Immature natural killer cell (primary cell): ENCODE measurements around the gene SLC8A1. TPM values are rescaled to one million over a fixed set of nuclear protein-coding genes. Genes with fewer than 3 reads are reported as not detected.

Source experiments
- DNase-seq, 3 donors: peaks; one replicate each; pipeline ENCODE4 v3.0.0; 2022; ENCODE audit warnings: mixed read lengths in 1 of 3
- H3K27ac Mint-ChIP-seq, 6 donors: one replicate each; pipeline ENCODE4 v1.8.0; 2020; ENCODE audit warnings: mixed read lengths in 6 of 6, mild to moderate bottlenecking in 5 of 6, inconsistent platforms in 4 of 6, moderate library complexity in 3 of 6
- H3K27me3 Mint-ChIP-seq, 3 donors: one replicate each; pipeline ENCODE4 v1.8.0; 2020 to 2021; ENCODE audit warnings: low read depth in 3 of 3, mild to moderate bottlenecking in 3 of 3, mixed read lengths in 3 of 3, moderate library complexity in 3 of 3, inconsistent platforms in 1 of 3
- H3K36me3 Mint-ChIP-seq, 3 donors: one replicate each; pipeline ENCODE4 v1.8.0; 2020; ENCODE audit warnings: mixed read lengths in 3 of 3, inconsistent platforms in 2 of 3, mild to moderate bottlenecking in 2 of 3
- H3K4me1 Mint-ChIP-seq, 2 donors: one replicate each; pipeline ENCODE4 v1.8.0; 2020; ENCODE audit warnings: inconsistent platforms in 2 of 2, mild to moderate bottlenecking in 2 of 2, mixed read lengths in 2 of 2, moderate library complexity in 1 of 2
- H3K4me3 Mint-ChIP-seq, 5 donors: one replicate each; pipeline ENCODE4 v1.8.0; 2020; ENCODE audit warnings: mild to moderate bottlenecking in 5 of 5, mixed read lengths in 5 of 5, inconsistent platforms in 3 of 5, moderate library complexity in 3 of 5
- H3K9me3 Mint-ChIP-seq, 6 donors: one replicate each; pipeline ENCODE4 v1.8.0; 2020; ENCODE audit warnings: mild to moderate bottlenecking in 6 of 6, mixed read lengths in 6 of 6, inconsistent platforms in 4 of 6, moderate library complexity in 3 of 6
- polyA plus RNA-seq, 3 donors: library from polyadenylated mRNA; unstranded; fragments of 300-500 nt; fragmentation: Illumina TruSeq; gene quantifications; one replicate each; pipeline ENCODE4 v1.2.3, GENCODE V29; 2021

SLC8A1 gene
- polyA plus RNA-seq, 3 donors from 2014 or later, result 0.01 to 0.34 (median 0.11) TPM

GRCh38 chr2:40404517-40404916 is 47.4 kb downstream of the SLC8A1 start:
- H3K4me1 Mint-ChIP-seq, result no peaks in the 10 kb centered on the region
- no peak overlapping the region for H3K27ac Mint-ChIP-seq
- H3K4me3 Mint-ChIP-seq, result no peak overlapping the region
- peaks cover 2 to 15% (median 8%) of the 10 kb centered on the region in 6 donors for H3K9me3 Mint-ChIP-seq
- no peaks in the 10 kb centered on the region for H3K36me3 Mint-ChIP-seq
- no peaks in the 10 kb centered on the region for H3K27me3 Mint-ChIP-seq
- DNase-seq, result no peak

GRCh38 chr2:40403233-40403836 is 48.6 kb downstream of the SLC8A1 start:
- H3K4me1 Mint-ChIP-seq, result no peaks in the 10 kb centered on the region
- H3K27me3 Mint-ChIP-seq, result no peaks in the 10 kb centered on the region
- no peaks in the 10 kb centered on the region for H3K36me3 Mint-ChIP-seq
- no peak overlapping the region for H3K27ac Mint-ChIP-seq
- DNase-seq, result no peak
- peaks cover 2 to 19% (median 8%) of the 10 kb centered on the region in 6 donors for H3K9me3 Mint-ChIP-seq
- H3K4me3 Mint-ChIP-seq, result no peak overlapping the region

GRCh38 chr2:40401896-40402295 is 50.0 kb downstream of the SLC8A1 start:
- peaks cover 0 to 19% (median 5%) of the 10 kb centered on the region in 6 donors for H3K9me3 Mint-ChIP-seq
- H3K27me3 Mint-ChIP-seq, result no peaks in the 10 kb centered on the region
- DNase-seq, result no peak
- H3K4me1 Mint-ChIP-seq, result no peaks in the 10 kb centered on the region
- no peaks in the 10 kb centered on the region for H3K36me3 Mint-ChIP-seq
- no peak overlapping the region for H3K4me3 Mint-ChIP-seq
- H3K27ac Mint-ChIP-seq, result no peak overlapping the region

GRCh38 chr2:40400336-40400953 is 51.4 kb downstream of the SLC8A1 start:
- Mint-ChIP-seq H3K27ac (no peak overlapping the region), H3K4me3 (no peak overlapping the region), H3K4me1 (no peaks in the 10 kb centered on the region), H3K36me3 (no peaks in the 10 kb centered on the region), H3K27me3 (peaks cover 0 to under 1% (median 0%) of the 10 kb centered on the region in 3 donors), H3K9me3 (peaks cover 0 to 19% (median 5%) of the 10 kb centered on the region in 6 donors)
- DNase-seq, result no peak

GRCh38 chr2:40397765-40398164 is 54.1 kb downstream of the SLC8A1 start:
- H3K27ac Mint-ChIP-seq, result no peak overlapping the region
- peaks cover 0 to 2% (median 0%) of the 10 kb centered on the region in 3 donors for H3K27me3 Mint-ChIP-seq
- no peaks in the 10 kb centered on the region for H3K36me3 Mint-ChIP-seq
- no peak overlapping the region for H3K4me3 Mint-ChIP-seq
- peaks cover 0 to 19% (median 5%) of the 10 kb centered on the region in 6 donors for H3K9me3 Mint-ChIP-seq
- DNase-seq, result no peak
- no peaks in the 10 kb centered on the region for H3K4me1 Mint-ChIP-seq

GRCh38 chr2:40396124-40396523 is 55.8 kb downstream of the SLC8A1 start:
- H3K4me3 Mint-ChIP-seq, result no peak overlapping the region
- H3K27ac Mint-ChIP-seq, result no peak overlapping the region
- no peaks in the 10 kb centered on the region for H3K36me3 Mint-ChIP-seq
- H3K4me1 Mint-ChIP-seq, result no peaks in the 10 kb centered on the region
- H3K27me3 Mint-ChIP-seq, result peaks cover 0 to 2% (median 0%) of the 10 kb centered on the region in 3 donors
- peaks cover 0 to 15% (median 4%) of the 10 kb centered on the region in 6 donors for H3K9me3 Mint-ChIP-seq
- DNase-seq, result no peak

GRCh38 chr2:40395169-40396073 is 56.5 kb downstream of the SLC8A1 start:
- DNase-seq, result no peak
- H3K27me3 Mint-ChIP-seq, result peaks cover 0 to 2% (median 0%) of the 10 kb centered on the region in 3 donors
- H3K27ac Mint-ChIP-seq, result no peak overlapping the region
- H3K4me1 Mint-ChIP-seq, result no peaks in the 10 kb centered on the region
- no peaks in the 10 kb centered on the region for H3K36me3 Mint-ChIP-seq
- peaks cover 0 to 12% (median 2%) of the 10 kb centered on the region in 6 donors for H3K9me3 Mint-ChIP-seq
- H3K4me3 Mint-ChIP-seq, result no peak overlapping the region

- Mint-ChIP-seq H3K4me1 (no peaks in the 10 kb centered on the region), H3K9me3 (peaks cover 0 to 7% (median 0%) of the 10 kb centered on the region in 6 donors), H3K4me3 (no peak overlapping the region), H3K27ac (no peak overlapping the region), H3K27me3 (peaks cover 0 to 2% (median 0%) of the 10 kb centered on the region in 3 donors), H3K36me3 (no peaks in the 10 kb centered on the region)
- DNase-seq, result no peak
Measured at GRCh38 chr2:40394597-40394996, 57.3 kb downstream of the SLC8A1 start.

GRCh38 chr2:40394031-40394430 is 57.9 kb downstream of the SLC8A1 start:
- Mint-ChIP-seq H3K9me3 (peaks cover 0 to 4% (median 0%) of the 10 kb centered on the region in 6 donors), H3K36me3 (no peaks in the 10 kb centered on the region), H3K4me3 (no peak overlapping the region), H3K4me1 (no peaks in the 10 kb centered on the region), H3K27me3 (peaks cover 0 to 2% (median 2%) of the 10 kb centered on the region in 3 donors), H3K27ac (no peak overlapping the region)
- no peak for DNase-seq

GRCh38 chr2:40388161-40388560 is 63.7 kb downstream of the SLC8A1 start:
- peaks cover 0 to 3% (median 2%) of the 10 kb centered on the region in 3 donors for H3K27me3 Mint-ChIP-seq
- peaks cover 0 to 7% (median under 1%) of the 10 kb centered on the region in 6 donors for H3K9me3 Mint-ChIP-seq
- no peak for DNase-seq
- H3K4me3 Mint-ChIP-seq, result no peak overlapping the region
- H3K27ac Mint-ChIP-seq, result no peak overlapping the region
- H3K4me1 Mint-ChIP-seq, result no peaks in the 10 kb centered on the region
- no peaks in the 10 kb centered on the region for H3K36me3 Mint-ChIP-seq

- Mint-ChIP-seq H3K4me3 (no peak overlapping the region), H3K27me3 (peaks cover 0 to 3% (median 2%) of the 10 kb centered on the region in 3 donors), H3K36me3 (peaks cover 0 to 4% (median 0%) of the 10 kb centered on the region in 3 donors), H3K27ac (no peak overlapping the region), H3K9me3 (peaks cover 3 to 15% (median 10%) of the 10 kb centered on the region in 6 donors), H3K4me1 (no peaks in the 10 kb centered on the region)
- no peak for DNase-seq
Measured at GRCh38 chr2:40386177-40386576, 65.7 kb downstream of the SLC8A1 start.

GRCh38 chr2:40384714-40385113 is 67.2 kb downstream of the SLC8A1 start:
- Mint-ChIP-seq H3K4me3 (no peak overlapping the region), H3K27ac (no peak overlapping the region), H3K27me3 (peaks cover 0 to 3% (median 2%) of the 10 kb centered on the region in 3 donors), H3K4me1 (no peaks in the 10 kb centered on the region), H3K36me3 (peaks cover 0 to 6% (median 0%) of the 10 kb centered on the region in 3 donors), H3K9me3 (peaks cover 3 to 23% (median 13%) of the 10 kb centered on the region in 6 donors)
- DNase-seq, result no peak

- DNase-seq, result no peak
- peaks cover 3 to 23% (median 16%) of the 10 kb centered on the region in 6 donors for H3K9me3 Mint-ChIP-seq
- no peak overlapping the region for H3K4me3 Mint-ChIP-seq
- H3K27ac Mint-ChIP-seq, result no peak overlapping the region
- H3K4me1 Mint-ChIP-seq, result no peaks in the 10 kb centered on the region
- peaks cover 0 to 3% (median 0%) of the 10 kb centered on the region in 3 donors for H3K27me3 Mint-ChIP-seq
- H3K36me3 Mint-ChIP-seq, result peaks cover 0 to 6% (median 0%) of the 10 kb centered on the region in 3 donors
Measured at GRCh38 chr2:40384233-40384632, 67.7 kb downstream of the SLC8A1 start.

- Mint-ChIP-seq H3K4me3 (no peak overlapping the region), H3K27ac (no peak overlapping the region), H3K36me3 (peaks cover 0 to 6% (median 0%) of the 10 kb centered on the region in 3 donors), H3K4me1 (no peaks in the 10 kb centered on the region), H3K27me3 (peaks cover 0 to 2% (median 0%) of the 10 kb centered on the region in 3 donors), H3K9me3 (peaks cover 7 to 26% (median 17%) of the 10 kb centered on the region in 6 donors)
- no peak for DNase-seq
Measured at GRCh38 chr2:40380721-40381120, 71.2 kb downstream of the SLC8A1 start.
